Measurements from ENCODE around the gene ABCB9. TPM values are rescaled to one million over a fixed set of nuclear protein-coding genes. Genes with fewer than 3 reads are reported as not detected.

ABCB9 gene
- total RNA-seq, 1 donor from 2014 or later: 16.3 TPM

DNA sequence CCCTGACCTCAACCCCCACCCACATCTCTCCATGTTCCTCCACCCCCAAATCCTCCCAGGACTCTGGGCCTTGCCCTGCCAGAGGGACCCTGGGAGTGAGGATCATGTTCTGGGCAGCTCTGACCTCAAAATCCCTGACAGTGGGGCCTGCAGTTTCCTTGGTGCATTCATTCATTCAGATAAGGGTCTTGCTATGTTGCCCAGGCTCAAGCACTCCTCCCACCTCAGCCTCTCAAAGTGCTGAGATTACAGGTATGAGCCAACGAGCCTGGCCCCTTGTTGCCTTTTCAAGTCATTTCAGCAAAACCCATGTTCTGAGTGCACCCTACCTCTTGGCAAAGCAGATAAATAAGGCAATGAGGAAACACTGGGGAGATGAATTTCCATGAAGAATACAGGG, 43.8 kb upstream of the ABCB9 start:
- H3K9me3 Mint-ChIP-seq: no peaks in the 10 kb centered on the region
- no peaks in the 10 kb centered on the region for H3K36me3 Mint-ChIP-seq (ENCODE audit: low read depth)
- H3K4me3 Mint-ChIP-seq: no peak overlapping the region
- no peaks in the 10 kb centered on the region for H3K27me3 Mint-ChIP-seq (ENCODE audit: low read depth)
- peak overlapping the region; percentile 51 for H3K27ac Mint-ChIP-seq (ENCODE audit: unreplicated experiment)
- TF ChIP-seq, protein P1, sequence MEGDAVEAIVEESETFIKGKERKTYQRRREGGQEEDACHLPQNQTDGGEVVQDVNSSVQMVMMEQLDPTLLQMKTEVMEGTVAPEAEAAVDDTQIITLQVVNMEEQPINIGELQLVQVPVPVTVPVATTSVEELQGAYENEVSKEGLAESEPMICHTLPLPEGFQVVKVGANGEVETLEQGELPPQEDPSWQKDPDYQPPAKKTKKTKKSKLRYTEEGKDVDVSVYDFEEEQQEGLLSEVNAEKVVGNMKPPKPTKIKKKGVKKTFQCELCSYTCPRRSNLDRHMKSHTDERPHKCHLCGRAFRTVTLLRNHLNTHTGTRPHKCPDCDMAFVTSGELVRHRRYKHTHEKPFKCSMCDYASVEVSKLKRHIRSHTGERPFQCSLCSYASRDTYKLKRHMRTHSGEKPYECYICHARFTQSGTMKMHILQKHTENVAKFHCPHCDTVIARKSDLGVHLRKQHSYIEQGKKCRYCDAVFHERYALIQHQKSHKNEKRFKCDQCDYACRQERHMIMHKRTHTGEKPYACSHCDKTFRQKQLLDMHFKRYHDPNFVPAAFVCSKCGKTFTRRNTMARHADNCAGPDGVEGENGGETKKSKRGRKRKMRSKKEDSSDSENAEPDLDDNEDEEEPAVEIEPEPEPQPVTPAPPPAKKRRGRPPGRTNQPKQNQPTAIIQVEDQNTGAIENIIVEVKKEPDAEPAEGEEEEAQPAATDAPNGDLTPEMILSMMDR (conservative IDR thresholded peaks at IDR 0.05): no peak
- no peak for DNase-seq (ENCODE audit: low read depth, low spot score)
- H3K4me1 Mint-ChIP-seq: no peaks in the 10 kb centered on the region

DNA sequence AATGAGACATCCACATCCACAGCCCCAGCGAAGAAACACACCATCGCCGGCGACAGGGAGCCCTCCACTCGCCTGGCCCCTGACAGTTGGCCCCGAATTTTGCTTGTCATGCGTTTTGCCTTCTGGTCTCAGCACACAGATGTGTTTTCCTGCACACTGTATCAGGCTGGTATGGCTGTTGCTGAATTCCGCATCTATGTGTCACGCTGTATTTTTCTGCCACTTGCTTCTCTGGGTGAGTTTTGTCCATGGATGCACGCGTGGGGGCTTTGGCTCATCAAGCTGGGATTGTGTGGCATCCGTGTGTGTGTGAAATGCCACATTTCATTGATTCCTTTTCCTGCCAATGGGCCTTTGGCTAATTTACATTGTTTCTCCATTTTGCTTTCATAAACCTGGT, 40.7 kb upstream of the ABCB9 start:
- TF ChIP-seq, protein P1 (conservative IDR thresholded peaks at IDR 0.05): no peak
- Mint-ChIP-seq H3K36me3 (ENCODE audit: low read depth) (no peaks in the 10 kb centered on the region), H3K4me3 (no peak overlapping the region), H3K27me3 (ENCODE audit: low read depth) (no peaks in the 10 kb centered on the region), H3K27ac (ENCODE audit: unreplicated experiment) (no peak overlapping the region), H3K4me1 (no peaks in the 10 kb centered on the region), H3K9me3 (no peaks in the 10 kb centered on the region)
- DNase-seq (ENCODE audit: low read depth, low spot score): no peak

DNA sequence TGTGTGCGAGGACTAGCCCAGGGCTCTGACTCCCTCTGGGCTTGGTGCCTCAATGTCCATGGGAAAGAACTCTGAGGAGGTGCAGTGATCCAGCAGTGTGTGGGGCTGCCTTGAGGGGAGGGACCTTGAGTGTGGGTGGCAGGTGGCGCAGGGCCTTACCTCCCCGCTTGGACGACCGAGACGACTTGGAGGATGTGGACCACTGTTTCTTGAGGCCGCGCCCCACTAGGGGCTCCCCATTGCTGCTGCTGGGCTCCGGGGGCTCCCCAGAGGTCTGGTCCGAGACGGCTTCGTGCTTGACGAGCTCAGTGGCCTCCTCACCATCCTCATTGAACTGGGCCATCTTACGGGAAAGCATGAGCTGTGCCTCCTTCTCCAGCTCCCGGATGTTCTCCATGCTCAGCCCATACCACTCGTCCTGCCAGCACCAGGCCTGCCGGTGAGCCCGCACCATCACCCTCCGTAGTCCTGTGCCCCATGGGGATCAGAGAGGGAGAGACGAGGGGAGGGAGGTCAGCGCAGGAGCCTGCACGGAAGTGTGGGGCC, 38.9 kb upstream of the ABCB9 start:
- H3K4me3 Mint-ChIP-seq: no peak overlapping the region
- no peaks in the 10 kb centered on the region for H3K4me1 Mint-ChIP-seq
- H3K36me3 Mint-ChIP-seq (ENCODE audit: low read depth): no peaks in the 10 kb centered on the region
- no peak overlapping the region for H3K27ac Mint-ChIP-seq (ENCODE audit: unreplicated experiment)
- no peaks in the 10 kb centered on the region for H3K27me3 Mint-ChIP-seq (ENCODE audit: low read depth)
- TF ChIP-seq, protein P1 (conservative IDR thresholded peaks at IDR 0.05): no peak
- no peaks in the 10 kb centered on the region for H3K9me3 Mint-ChIP-seq
- no peak for DNase-seq (ENCODE audit: low read depth, low spot score)

DNA sequence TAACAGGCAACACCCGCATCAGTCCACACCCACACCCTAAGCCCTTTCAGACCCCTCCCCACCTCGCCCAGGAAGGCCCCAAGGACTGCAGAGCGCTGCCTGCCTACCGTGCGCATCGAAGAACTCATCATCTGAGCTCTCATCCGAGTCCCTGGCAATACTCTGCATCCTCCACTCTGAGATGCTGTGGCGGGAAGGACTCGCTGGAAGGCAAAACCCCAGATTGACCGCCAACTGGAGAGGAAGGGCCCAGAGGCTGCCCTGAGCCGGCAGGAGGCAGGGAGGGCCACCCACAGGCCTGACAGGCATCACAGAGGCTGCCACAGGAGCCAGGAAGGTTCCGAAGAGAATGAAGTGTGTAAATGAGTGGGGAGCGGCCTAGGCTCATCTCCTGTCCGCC, 38.0 kb upstream of the ABCB9 start:
- Mint-ChIP-seq H3K36me3 (ENCODE audit: low read depth) (no peaks in the 10 kb centered on the region), H3K4me1 (no peaks in the 10 kb centered on the region), H3K9me3 (no peaks in the 10 kb centered on the region), H3K27me3 (ENCODE audit: low read depth) (no peaks in the 10 kb centered on the region), H3K27ac (ENCODE audit: unreplicated experiment) (no peak overlapping the region), H3K4me3 (no peak overlapping the region)
- DNase-seq (ENCODE audit: low read depth, low spot score): no peak
- TF ChIP-seq, protein P1 (conservative IDR thresholded peaks at IDR 0.05): no peak

DNA sequence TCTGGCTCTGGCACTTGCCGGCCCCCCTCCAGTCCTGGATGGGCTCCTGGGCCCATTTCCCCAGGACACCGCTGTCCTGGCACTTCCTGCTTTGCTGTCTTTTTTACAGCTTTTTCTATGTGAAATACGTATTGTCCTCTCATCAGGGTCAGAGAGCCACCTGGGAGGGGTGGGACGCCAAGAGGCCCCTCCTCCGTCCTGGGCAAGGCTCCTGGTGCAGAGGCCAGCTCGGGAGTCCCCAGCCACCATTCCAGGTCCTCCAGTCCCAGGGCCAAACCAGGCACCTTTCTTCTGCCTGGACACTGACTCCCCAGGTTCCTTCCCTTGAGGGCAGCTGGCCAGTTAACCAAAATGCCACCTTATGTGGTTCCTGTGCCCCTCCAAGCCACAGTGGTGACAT, 37.0 kb upstream of the ABCB9 start:
- H3K9me3 Mint-ChIP-seq: no peaks in the 10 kb centered on the region
- no peaks in the 10 kb centered on the region for H3K4me1 Mint-ChIP-seq
- no peak overlapping the region for H3K27ac Mint-ChIP-seq (ENCODE audit: unreplicated experiment)
- H3K4me3 Mint-ChIP-seq: no peak overlapping the region
- TF ChIP-seq, protein P1 (conservative IDR thresholded peaks at IDR 0.05): no peak
- DNase-seq (ENCODE audit: low read depth, low spot score): no peak
- no peaks in the 10 kb centered on the region for H3K36me3 Mint-ChIP-seq (ENCODE audit: low read depth)
- H3K27me3 Mint-ChIP-seq (ENCODE audit: low read depth): no peaks in the 10 kb centered on the region

DNA sequence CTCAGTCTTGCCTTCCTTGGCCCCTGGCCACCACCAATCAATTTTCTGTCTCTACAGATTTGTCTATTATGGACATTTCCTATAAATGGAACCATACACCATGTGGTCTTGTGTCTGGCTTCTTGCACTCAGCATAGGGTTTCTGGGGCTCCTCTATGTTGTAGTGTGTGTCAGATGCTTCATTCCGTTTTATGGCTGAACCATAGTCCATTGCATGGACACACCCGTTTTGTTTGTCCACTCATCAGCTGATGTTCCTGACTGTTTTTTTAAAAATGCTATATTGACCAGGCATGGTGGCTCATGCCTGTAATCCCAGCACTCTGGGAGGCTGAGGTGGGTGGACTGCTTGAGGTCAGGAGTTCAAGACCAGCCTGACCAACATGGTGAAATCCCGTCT, 35.2 kb upstream of the ABCB9 start:
- H3K9me3 Mint-ChIP-seq: no peaks in the 10 kb centered on the region
- no peaks in the 10 kb centered on the region for H3K4me1 Mint-ChIP-seq
- no peak for DNase-seq (ENCODE audit: low read depth, low spot score)
- TF ChIP-seq, protein P1 (conservative IDR thresholded peaks at IDR 0.05): no peak
- H3K27ac Mint-ChIP-seq (ENCODE audit: unreplicated experiment): no peak overlapping the region
- no peaks in the 10 kb centered on the region for H3K27me3 Mint-ChIP-seq (ENCODE audit: low read depth)
- no peaks in the 10 kb centered on the region for H3K36me3 Mint-ChIP-seq (ENCODE audit: low read depth)
- no peak overlapping the region for H3K4me3 Mint-ChIP-seq
